ENCODE results near the gene GFRA1. TPM values are rescaled to one million over a fixed set of nuclear protein-coding genes. Genes with fewer than 3 reads are reported as not detected.

The GFRA1 gene
- total RNA-seq, 2 donors from 2014 or later, result 1.6 to 3.1 TPM

DNA sequence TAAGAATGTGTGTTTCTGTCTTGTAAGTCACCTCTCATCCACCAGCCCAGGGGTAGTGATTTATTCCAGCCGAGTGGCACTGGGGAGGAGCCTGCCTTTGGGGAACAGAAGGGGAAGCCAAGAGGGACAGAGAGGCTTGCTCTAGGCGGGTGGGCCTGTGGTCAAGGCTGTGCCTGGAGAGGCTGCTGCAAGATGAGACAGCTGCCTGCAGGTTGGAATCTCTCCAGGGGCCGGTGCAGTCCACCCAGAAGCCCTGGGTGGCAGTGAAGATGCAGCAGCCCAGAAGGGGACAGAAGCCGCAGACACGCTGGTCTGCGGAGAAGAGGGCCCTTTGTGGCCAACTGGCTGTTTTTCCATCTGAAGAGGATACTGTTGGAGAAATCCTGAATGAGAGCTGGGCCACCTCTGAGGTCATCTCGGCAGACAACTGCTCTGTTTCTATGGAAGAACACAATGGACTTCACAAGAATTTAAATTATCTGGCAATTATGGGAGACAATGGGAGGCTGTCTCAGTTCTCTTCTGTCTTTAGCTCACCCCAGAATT is 175.7 kb downstream of the GFRA1 start:
- peak; percentile 51 for DNase-seq
- Histone ChIP-seq H3K27ac (ENCODE audit: low read depth, low read length) (peak overlapping the region; percentile 14), H3K9me3 (ENCODE audit: control insufficient read depth, low read length) (no peaks in the 10 kb centered on the region), H3K4me3 (ENCODE audit: low read length) (no peak overlapping the region), H3K27me3 (ENCODE audit: control insufficient read depth, insufficient read depth, low read length, poor library complexity, severe bottlenecking) (no peaks in the 10 kb centered on the region), H3K36me3 (ENCODE audit: control insufficient read depth, insufficient read depth, low read length) (no peaks in the 10 kb centered on the region), H3K4me1 (ENCODE audit: control insufficient read depth, insufficient read depth, low read length) (peaks cover 9% of the 10 kb centered on the region), H3K9ac (ENCODE audit: extremely low read depth, low read length, poor library complexity, severe bottlenecking) (no peak overlapping the region)
- Mint-ChIP-seq H3K4me3 (no peak overlapping the region), H3K4me1 (peaks cover 27% of the 10 kb centered on the region), H3K27me3 (ENCODE audit: insufficient read depth) (peaks cover 8% of the 10 kb centered on the region), H3K9me3 (no peaks in the 10 kb centered on the region), H3K27ac (no peak overlapping the region), H3K36me3 (ENCODE audit: low read depth) (no peaks in the 10 kb centered on the region)
- TF ChIP-seq, protein P1, sequence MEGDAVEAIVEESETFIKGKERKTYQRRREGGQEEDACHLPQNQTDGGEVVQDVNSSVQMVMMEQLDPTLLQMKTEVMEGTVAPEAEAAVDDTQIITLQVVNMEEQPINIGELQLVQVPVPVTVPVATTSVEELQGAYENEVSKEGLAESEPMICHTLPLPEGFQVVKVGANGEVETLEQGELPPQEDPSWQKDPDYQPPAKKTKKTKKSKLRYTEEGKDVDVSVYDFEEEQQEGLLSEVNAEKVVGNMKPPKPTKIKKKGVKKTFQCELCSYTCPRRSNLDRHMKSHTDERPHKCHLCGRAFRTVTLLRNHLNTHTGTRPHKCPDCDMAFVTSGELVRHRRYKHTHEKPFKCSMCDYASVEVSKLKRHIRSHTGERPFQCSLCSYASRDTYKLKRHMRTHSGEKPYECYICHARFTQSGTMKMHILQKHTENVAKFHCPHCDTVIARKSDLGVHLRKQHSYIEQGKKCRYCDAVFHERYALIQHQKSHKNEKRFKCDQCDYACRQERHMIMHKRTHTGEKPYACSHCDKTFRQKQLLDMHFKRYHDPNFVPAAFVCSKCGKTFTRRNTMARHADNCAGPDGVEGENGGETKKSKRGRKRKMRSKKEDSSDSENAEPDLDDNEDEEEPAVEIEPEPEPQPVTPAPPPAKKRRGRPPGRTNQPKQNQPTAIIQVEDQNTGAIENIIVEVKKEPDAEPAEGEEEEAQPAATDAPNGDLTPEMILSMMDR (conservative IDR thresholded peaks at IDR 0.05), result no peak
- WGBS, 2 experiments (ENCODE audit: insufficient coverage in 1 of 2, insufficient read length in 1 of 2), result 86 to 88% methylated on average over 6 to 7 of the region's 7 CpGs

DNA sequence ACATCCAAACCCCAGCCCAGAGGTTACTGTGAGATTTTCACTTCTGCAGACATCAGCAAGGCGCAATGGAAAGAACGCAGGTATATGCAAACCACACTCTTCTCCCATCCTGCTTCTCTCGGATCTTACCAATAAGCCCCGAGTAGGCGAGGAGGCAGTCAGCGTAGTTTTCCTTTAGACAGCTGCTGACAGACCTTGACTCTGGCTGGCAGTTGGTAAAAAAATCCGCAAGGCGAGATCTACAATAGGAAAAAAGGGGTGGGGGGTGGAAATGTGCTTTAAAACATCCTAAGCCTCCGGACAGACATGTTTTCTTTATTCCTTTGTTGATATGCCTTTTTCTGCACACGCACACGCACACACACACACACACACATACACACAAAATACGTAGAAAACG is 176.5 kb downstream of the GFRA1 start:
- H3K4me1 Mint-ChIP-seq, result peaks cover 27% of the 10 kb centered on the region
- H3K27ac Mint-ChIP-seq, result no peak overlapping the region
- 81 to 87% methylated on average over 5 to 13 of the region's 13 CpGs for WGBS, 2 experiments (ENCODE audit: insufficient coverage in 1 of 2, insufficient read length in 1 of 2)
- no peak overlapping the region for H3K27ac ChIP-seq (ENCODE audit: low read depth, low read length)
- no peak overlapping the region for H3K9ac ChIP-seq (ENCODE audit: extremely low read depth, low read length, poor library complexity, severe bottlenecking)
- H3K4me3 Mint-ChIP-seq, result no peak overlapping the region
- no peaks in the 10 kb centered on the region for H3K27me3 ChIP-seq (ENCODE audit: control insufficient read depth, insufficient read depth, low read length, poor library complexity, severe bottlenecking)
- DNase-seq, result no peak
- TF ChIP-seq, protein P1 (conservative IDR thresholded peaks at IDR 0.05), result no peak
- no peaks in the 10 kb centered on the region for H3K9me3 ChIP-seq (ENCODE audit: control insufficient read depth, low read length)
- no peaks in the 10 kb centered on the region for H3K36me3 Mint-ChIP-seq (ENCODE audit: low read depth)
- no peaks in the 10 kb centered on the region for H3K9me3 Mint-ChIP-seq
- H3K4me3 ChIP-seq (ENCODE audit: low read length), result no peak overlapping the region
- H3K27me3 Mint-ChIP-seq (ENCODE audit: insufficient read depth), result peaks cover 4% of the 10 kb centered on the region
- no peaks in the 10 kb centered on the region for H3K36me3 ChIP-seq (ENCODE audit: control insufficient read depth, insufficient read depth, low read length)
- peaks cover 9% of the 10 kb centered on the region for H3K4me1 ChIP-seq (ENCODE audit: control insufficient read depth, insufficient read depth, low read length)

DNA sequence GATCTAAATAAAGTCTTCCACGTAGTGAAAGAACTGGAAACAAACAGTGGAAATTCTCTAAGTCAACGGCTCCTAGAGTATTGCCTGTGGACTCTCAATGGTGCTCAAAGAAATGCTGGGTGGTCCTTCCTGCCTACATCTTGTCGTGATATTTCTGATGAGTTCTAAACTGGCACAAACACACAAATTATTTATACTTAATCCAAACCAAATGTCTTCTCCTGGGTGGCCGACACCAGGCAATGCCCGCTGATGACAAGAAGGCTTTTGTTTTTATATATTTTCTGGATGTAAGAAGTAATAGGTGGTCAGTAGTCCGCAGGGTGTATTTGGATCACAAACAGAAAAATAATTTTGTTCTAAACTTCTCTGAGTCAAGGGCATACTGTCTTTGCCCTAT is 178.7 kb downstream of the GFRA1 start:
- H3K4me3 ChIP-seq (ENCODE audit: low read length), result no peak overlapping the region
- no peaks in the 10 kb centered on the region for H3K27me3 ChIP-seq (ENCODE audit: control insufficient read depth, insufficient read depth, low read length, poor library complexity, severe bottlenecking)
- no peak overlapping the region for H3K27ac ChIP-seq (ENCODE audit: low read depth, low read length)
- TF ChIP-seq, protein P1 (conservative IDR thresholded peaks at IDR 0.05), result no peak
- H3K4me1 ChIP-seq (ENCODE audit: control insufficient read depth, insufficient read depth, low read length), result peaks cover 9% of the 10 kb centered on the region
- no peaks in the 10 kb centered on the region for H3K36me3 ChIP-seq (ENCODE audit: control insufficient read depth, insufficient read depth, low read length)
- no peaks in the 10 kb centered on the region for H3K36me3 Mint-ChIP-seq (ENCODE audit: low read depth)
- no peaks in the 10 kb centered on the region for H3K9me3 Mint-ChIP-seq
- H3K9me3 ChIP-seq (ENCODE audit: control insufficient read depth, low read length), result no peaks in the 10 kb centered on the region
- no peak overlapping the region for H3K4me3 Mint-ChIP-seq
- H3K9ac ChIP-seq (ENCODE audit: extremely low read depth, low read length, poor library complexity, severe bottlenecking), result no peak overlapping the region
- peaks cover 27% of the 10 kb centered on the region for H3K4me1 Mint-ChIP-seq
- DNase-seq, result no peak
- H3K27me3 Mint-ChIP-seq (ENCODE audit: insufficient read depth), result no peaks in the 10 kb centered on the region
- H3K27ac Mint-ChIP-seq, result no peak overlapping the region
- 89 to 91% methylated on average over 2 to 6 of the region's 6 CpGs for WGBS, 2 experiments (ENCODE audit: insufficient coverage in 1 of 2, insufficient read length in 1 of 2)
